Left ventricle myocardium superior (tissue), 1 donor: ENCODE measurements around the gene CALN1. TPM values are rescaled to one million over a fixed set of nuclear protein-coding genes. Genes with fewer than 3 reads are reported as not detected.

Source experiments
- ATAC-seq: fragments of 200-7000 bp; cut with Tn5 transposase; one replicate; pipeline ENCODE4 v1.9.1; 2020; ENCODE audit warnings: mild to moderate bottlenecking, moderate library complexity
- DNase-seq: peaks from one replicate; pipeline ENCODE4 v3.0.0-alpha.2; 2020
- intact Hi-C: fragments of 100-400 bp; cut with micrococcal nuclease; formaldehyde crosslinking; loops from one replicate; pipeline ENCODE4 v1.11.0; 2022
- total RNA-seq: library from RNA; stranded (reverse); fragmentation: NEBNext Ultra II Directional; extraction: Animal tissue kit (Norgen Biotek cat#: 25700); gene quantifications from one replicate; pipeline ENCODE4 v1.2.1, GENCODE V29; 2021
- donor health status: DM: no; HTN: yes; CAD: no; lungs with severe emphysema.

The CALN1 gene
- total RNA-seq, 1 donor from 2014 or later: not detected

- intact Hi-C loops: no loop called here
- DNase-seq (no peak), ATAC-seq (peak; percentile 78)
These were observed 381.0 kb downstream of the CALN1 start for GRCh38 chr7:72030994-72031667.

GRCh38 chr7:72028267-72028666 lies 383.9 kb downstream of the CALN1 start:
- ATAC-seq: no peak
- intact Hi-C loops: no loop called here
- DNase-seq: no peak

- DNase-seq (no peak), ATAC-seq (no peak)
- intact Hi-C loops: no loop called here
These were observed 386.7 kb downstream of the CALN1 start for GRCh38 chr7:72025381-72025960.

- ATAC-seq (no peak), DNase-seq (no peak)
- intact Hi-C loops: no loop called here
These were observed 388.2 kb downstream of the CALN1 start for GRCh38 chr7:72023926-72024325.

GRCh38 chr7:72021716-72022115 lies 390.4 kb downstream of the CALN1 start:
- DNase-seq (no peak), ATAC-seq (no peak)
- intact Hi-C loops: no loop called here

GRCh38 chr7:72020311-72020710 lies 391.8 kb downstream of the CALN1 start:
- DNase-seq (no peak), ATAC-seq (no peak)
- intact Hi-C loops: no loop called here

GRCh38 chr7:72019436-72019835 lies 392.7 kb downstream of the CALN1 start:
- no peak for ATAC-seq
- intact Hi-C loops: no loop called here
- DNase-seq: no peak

GRCh38 chr7:72017756-72018155 lies 394.4 kb downstream of the CALN1 start:
- intact Hi-C loops: no loop called here
- no peak for ATAC-seq
- no peak for DNase-seq

- intact Hi-C loops: no loop called here
- ATAC-seq (no peak), DNase-seq (no peak)
These were observed 395.6 kb downstream of the CALN1 start for GRCh38 chr7:72016574-72016973.

- DNase-seq (no peak), ATAC-seq (no peak)
- intact Hi-C loops: no loop called here
These were observed 397.0 kb downstream of the CALN1 start for GRCh38 chr7:72015136-72015535.

GRCh38 chr7:72007018-72007417 lies 405.1 kb downstream of the CALN1 start:
- intact Hi-C loops: no loop called here
- DNase-seq: no peak
- ATAC-seq: no peak

GRCh38 chr7:72003236-72003635 lies 408.9 kb downstream of the CALN1 start:
- no peak for DNase-seq
- no peak for ATAC-seq
- intact Hi-C loops: no loop called here

- intact Hi-C loops: no loop called here
- ATAC-seq (no peak), DNase-seq (no peak)
These were observed 416.0 kb downstream of the CALN1 start for GRCh38 chr7:71996141-71996540.

GRCh38 chr7:71995111-71995510 lies 417.0 kb downstream of the CALN1 start:
- ATAC-seq (no peak), DNase-seq (no peak)
- intact Hi-C loops: no loop called here

GRCh38 chr7:71991586-71991985 lies 420.6 kb downstream of the CALN1 start:
- ATAC-seq: no peak
- DNase-seq: no peak
- intact Hi-C loops: no loop called here

- DNase-seq: no peak
- no peak for ATAC-seq
- intact Hi-C loops: no loop called here
These were observed 422.0 kb downstream of the CALN1 start for GRCh38 chr7:71990138-71990462.

GRCh38 chr7:71988201-71988600 lies 423.9 kb downstream of the CALN1 start:
- no peak for DNase-seq
- no peak for ATAC-seq
- intact Hi-C loops: no loop called here

- intact Hi-C loops: no loop called here
- no peak for DNase-seq
- no peak for ATAC-seq
These were observed 424.9 kb downstream of the CALN1 start for GRCh38 chr7:71987200-71987767.

- intact Hi-C loops: no loop called here
- no peak for ATAC-seq
- no peak for DNase-seq
These were observed 427.8 kb downstream of the CALN1 start for GRCh38 chr7:71984348-71984747.

- no peak for ATAC-seq
- DNase-seq: no peak
- intact Hi-C loops: no loop called here
These were observed 429.3 kb downstream of the CALN1 start for GRCh38 chr7:71982851-71983250.

GRCh38 chr7:71976645-71977044 lies 435.5 kb downstream of the CALN1 start:
- intact Hi-C loops: no loop called here

More at GRCh38 chr7:71976645-71977044, 435.5 kb downstream of the CALN1 start:
- no peak for ATAC-seq
- no peak for DNase-seq
